GM10266 (cell line): ENCODE results near the gene SFXN3.
A peak's percentile ranks its signal among the peaks of the same experiment; 100 is the strongest.

Experiments
- DNase-seq: peaks from one replicate; pipeline ENCODE4 v3.0.0; 2012; ENCODE audit errors: extremely low spot score
- TF ChIP-seq, protein P1 (sequence below): IDR thresholded peaks from 2 replicates; pipeline ENCODE4 v1.5.1; 2012; ENCODE audit warnings: mild to moderate bottlenecking, low read depth; ENCODE audit not compliant: control insufficient read depth, insufficient read depth; ENCODE audit errors: missing control alignments

SFXN3 gene

DNA sequence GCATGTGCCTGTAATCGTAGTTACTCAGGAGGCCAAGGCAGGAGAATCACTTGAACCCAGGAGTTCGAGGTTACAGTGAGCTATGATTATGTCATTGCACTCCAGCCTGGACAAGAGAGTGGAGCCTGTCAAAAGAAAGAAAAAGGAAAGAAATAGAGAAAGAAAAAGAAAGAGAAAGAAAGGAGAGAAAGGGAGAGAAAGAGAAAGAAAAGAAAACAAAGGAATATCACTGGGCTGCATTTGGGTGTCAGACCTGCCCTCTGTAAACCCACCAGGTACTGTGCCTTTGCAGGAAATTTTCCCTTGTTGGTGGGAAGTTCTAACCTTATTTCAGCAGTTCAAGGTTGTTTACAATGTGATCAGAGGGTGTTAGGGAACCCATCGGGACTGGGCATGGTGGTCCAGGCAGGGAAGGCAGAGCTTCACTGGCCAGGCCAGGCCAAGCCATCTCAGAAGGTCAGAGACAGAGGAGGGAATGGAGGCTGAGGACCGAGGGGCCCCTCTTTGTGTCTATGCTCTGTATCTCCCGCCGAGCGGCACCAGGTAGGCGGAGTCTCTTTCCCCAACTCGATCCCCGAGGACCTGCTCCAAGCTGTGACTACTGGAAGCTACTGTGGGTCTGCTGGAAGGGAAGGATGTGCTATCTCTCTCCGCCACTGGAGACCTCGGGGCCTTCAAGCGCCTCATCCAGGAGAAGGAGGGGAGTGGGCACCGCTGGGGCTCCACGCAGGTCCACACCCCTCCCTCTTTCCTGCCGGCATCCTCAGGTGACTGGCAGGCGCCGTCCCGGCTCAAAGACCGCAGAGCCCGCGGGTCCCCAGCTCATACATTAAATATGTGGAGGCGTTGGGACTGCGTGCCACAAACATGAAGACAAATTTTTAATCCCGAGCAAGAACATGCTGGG lies 15.6 kb downstream of the SFXN3 start:
- no peak for DNase-seq
- TF ChIP-seq, protein P1, sequence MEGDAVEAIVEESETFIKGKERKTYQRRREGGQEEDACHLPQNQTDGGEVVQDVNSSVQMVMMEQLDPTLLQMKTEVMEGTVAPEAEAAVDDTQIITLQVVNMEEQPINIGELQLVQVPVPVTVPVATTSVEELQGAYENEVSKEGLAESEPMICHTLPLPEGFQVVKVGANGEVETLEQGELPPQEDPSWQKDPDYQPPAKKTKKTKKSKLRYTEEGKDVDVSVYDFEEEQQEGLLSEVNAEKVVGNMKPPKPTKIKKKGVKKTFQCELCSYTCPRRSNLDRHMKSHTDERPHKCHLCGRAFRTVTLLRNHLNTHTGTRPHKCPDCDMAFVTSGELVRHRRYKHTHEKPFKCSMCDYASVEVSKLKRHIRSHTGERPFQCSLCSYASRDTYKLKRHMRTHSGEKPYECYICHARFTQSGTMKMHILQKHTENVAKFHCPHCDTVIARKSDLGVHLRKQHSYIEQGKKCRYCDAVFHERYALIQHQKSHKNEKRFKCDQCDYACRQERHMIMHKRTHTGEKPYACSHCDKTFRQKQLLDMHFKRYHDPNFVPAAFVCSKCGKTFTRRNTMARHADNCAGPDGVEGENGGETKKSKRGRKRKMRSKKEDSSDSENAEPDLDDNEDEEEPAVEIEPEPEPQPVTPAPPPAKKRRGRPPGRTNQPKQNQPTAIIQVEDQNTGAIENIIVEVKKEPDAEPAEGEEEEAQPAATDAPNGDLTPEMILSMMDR: no peak

- no peak for DNase-seq
- TF ChIP-seq, protein P1: no peak
Measured at GRCh38 chr10:101047268-101047667, 16.2 kb downstream of the SFXN3 start.

- TF ChIP-seq, protein P1: no peak
- DNase-seq: no peak
Measured at GRCh38 chr10:101047961-101048892, 17.2 kb downstream of the SFXN3 start.

- peak; percentile 84 for DNase-seq
- TF ChIP-seq, protein P1: peak; percentile 79
Measured at GRCh38 chr10:101050208-101051069, 19.4 kb downstream of the SFXN3 start.

DNA sequence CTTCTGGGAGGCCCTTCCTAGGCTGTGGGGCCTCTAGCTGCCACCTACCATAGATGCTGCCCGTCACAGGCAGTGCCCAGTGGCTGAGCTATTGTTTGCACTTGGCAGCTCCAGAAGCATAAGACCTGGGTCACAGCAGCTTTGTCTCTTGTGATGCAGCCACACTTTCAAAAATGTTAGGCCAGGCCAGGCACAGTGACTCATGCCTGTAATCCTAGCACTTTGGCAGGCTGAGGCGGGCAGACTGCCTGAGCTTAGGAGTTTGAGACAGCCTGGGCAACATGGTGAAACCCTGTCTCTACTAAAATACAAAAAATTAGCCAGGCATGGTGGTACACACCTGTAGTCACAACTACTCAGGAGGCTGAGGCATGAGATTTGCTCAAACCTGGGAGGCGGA lies 21.3 kb downstream of the SFXN3 start:
- TF ChIP-seq, protein P1: no peak
- DNase-seq: no peak

- DNase-seq: no peak
- TF ChIP-seq, protein P1: no peak
Measured at GRCh38 chr10:101053516-101053915, 22.5 kb downstream of the SFXN3 start.
